Activated T-helper 1 cell treated with anti-CD3 and anti-CD28 coated beads, Interleukin-12 subunit alpha, Interleukin-12 subunit beta, Interleukin-2, Interleukin-4 antibody, amounts not matched to agents 30 ng/mL and 10 ng/mL and 1 ng/mL, durations not matched to agents 14 hours and 24 hours and 36 hours (primary cell): ENCODE data around the gene TYMP. TPM values are rescaled to one million over a fixed set of nuclear protein-coding genes. Genes with fewer than 3 reads are reported as not detected.

Experiments
- DNase-seq: peaks from one replicate; pipeline ENCODE4 v3.0.0; 2021; ENCODE audit warnings: low spot score
- H3K27ac Mint-ChIP-seq: one replicate; pipeline ENCODE4 v1.8.0; 2021; ENCODE audit warnings: mild to moderate bottlenecking, mixed read lengths
- H3K27me3 Mint-ChIP-seq: one replicate; pipeline ENCODE4 v1.8.0; 2022; ENCODE audit warnings: mild to moderate bottlenecking, moderate library complexity, mixed read lengths; ENCODE audit not compliant: insufficient read depth
- H3K36me3 Mint-ChIP-seq: one replicate; pipeline ENCODE4 v1.8.0; 2021; ENCODE audit warnings: low read depth, mixed read lengths
- H3K4me1 Mint-ChIP-seq: one replicate; pipeline ENCODE4 v1.8.0; 2021; ENCODE audit warnings: low read depth, mixed read lengths
- H3K4me3 Mint-ChIP-seq: one replicate; pipeline ENCODE4 v1.8.0; 2021; ENCODE audit warnings: mild to moderate bottlenecking, moderate library complexity, mixed read lengths
- H3K9me3 Mint-ChIP-seq: one replicate; pipeline ENCODE4 v1.8.0; 2021; ENCODE audit warnings: mixed read lengths
- intact Hi-C: fragments of 100-400 bp; cut with micrococcal nuclease; formaldehyde crosslinking; loops from one replicate; pipeline ENCODE4 v1.15.1; 2024
- total RNA-seq: library from RNA; stranded (reverse); gene quantifications from 2 replicates; pipeline ENCODE4 v1.2.3, GENCODE V29; 2022

Gene TYMP
- total RNA-seq, 1 donor from 2014 or later: 57.2 TPM

DNA sequence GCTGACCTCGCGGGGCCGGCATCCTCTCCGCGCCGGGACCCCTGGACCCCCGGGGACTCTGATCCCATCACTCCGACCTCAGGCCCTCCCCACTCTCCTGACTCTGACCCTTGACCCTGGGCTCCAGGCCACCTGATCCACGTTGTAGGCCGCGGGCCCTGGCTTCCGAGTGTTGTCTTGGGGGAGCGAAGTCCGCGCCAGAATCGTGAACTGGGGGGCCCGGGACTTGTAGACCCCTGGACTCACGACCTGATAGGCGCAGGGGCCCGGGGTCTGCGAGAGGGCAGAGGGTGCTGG lies 716 bp upstream of the TYMP start:
- no peaks in the 10 kb centered on the region for H3K27me3 Mint-ChIP-seq
- peaks cover 7% of the 10 kb centered on the region for H3K36me3 Mint-ChIP-seq
- no peaks in the 10 kb centered on the region for H3K9me3 Mint-ChIP-seq
- intact Hi-C loops: loop anchor here (1.0 to 10.0 kb wide), 3 partner anchors 14 to 566 kb away; partner anchors contain the start of genes KLHDC7B and PIM3
- peak overlapping the region; percentile 93 for H3K4me3 Mint-ChIP-seq
- H3K4me1 Mint-ChIP-seq: peaks cover 45% of the 10 kb centered on the region
- DNase-seq: no peak
- H3K27ac Mint-ChIP-seq: peak overlapping the region; percentile 99

GRCh38 chr22:50529416-50529896 lies 356 bp downstream of the TYMP start:
- Mint-ChIP-seq H3K27me3 (no peaks in the 10 kb centered on the region), H3K36me3 (peaks cover 11% of the 10 kb centered on the region), H3K27ac (peak overlapping the region; percentile 34), H3K4me1 (peaks cover 46% of the 10 kb centered on the region), H3K4me3 (peak overlapping the region; percentile 83), H3K9me3 (no peaks in the 10 kb centered on the region)
- no peak for DNase-seq
- intact Hi-C loops: no loop called here

DNA sequence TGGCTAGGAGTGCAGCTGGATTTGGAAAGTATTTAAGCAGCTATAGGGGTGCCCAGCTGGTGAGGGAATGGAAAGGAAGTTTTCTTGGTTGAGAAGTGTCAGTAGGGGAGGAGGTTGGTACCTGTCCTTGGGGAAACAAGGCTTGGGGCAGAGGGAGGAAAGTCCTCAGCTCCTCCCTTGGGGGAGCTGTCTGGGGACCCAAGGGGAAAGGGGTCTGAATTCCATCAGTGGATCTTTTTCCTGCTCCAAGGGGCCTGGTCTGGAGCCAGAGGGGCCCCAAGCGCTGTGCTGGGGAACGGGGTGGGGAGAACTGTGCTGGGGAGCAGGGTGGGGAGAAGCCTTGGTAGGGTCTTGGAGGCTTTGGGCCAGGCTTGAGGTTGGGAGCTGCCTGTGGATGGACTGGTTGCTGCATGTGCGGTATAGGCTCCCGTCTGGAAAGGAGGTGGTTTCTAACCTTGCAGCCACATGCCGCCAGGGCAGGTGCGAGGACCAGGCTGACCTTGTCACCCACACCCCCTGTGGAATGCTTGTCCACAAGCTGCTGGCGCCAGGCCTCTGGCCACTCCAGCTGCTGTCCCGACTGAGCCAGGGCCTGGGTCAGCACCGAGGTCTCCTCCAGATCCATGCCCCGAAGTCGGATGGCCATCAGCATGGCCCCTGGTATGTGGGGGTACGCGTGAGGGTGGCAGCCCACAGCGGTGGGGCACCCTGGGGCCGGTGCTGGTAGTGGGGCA lies 963 bp downstream of the TYMP start:
- Mint-ChIP-seq H3K27me3 (no peaks in the 10 kb centered on the region), H3K4me3 (peak overlapping the region; percentile 83), H3K36me3 (peaks cover 9% of the 10 kb centered on the region), H3K27ac (peak overlapping the region; percentile 86), H3K4me1 (peaks cover 43% of the 10 kb centered on the region), H3K9me3 (no peaks in the 10 kb centered on the region)
- no peak for DNase-seq
- intact Hi-C loops: no loop called here

- intact Hi-C loops: no loop called here
- no peak for DNase-seq
- Mint-ChIP-seq H3K9me3 (no peaks in the 10 kb centered on the region), H3K27ac (peak overlapping the region; percentile 86), H3K36me3 (peaks cover 9% of the 10 kb centered on the region), H3K4me3 (peak overlapping the region; percentile 83), H3K27me3 (no peaks in the 10 kb centered on the region), H3K4me1 (peaks cover 40% of the 10 kb centered on the region)
Measured at GRCh38 chr22:50527921-50528681, 1.7 kb downstream of the TYMP start.

GRCh38 chr22:50526834-50527801 lies 2.7 kb downstream of the TYMP start:
- Mint-ChIP-seq H3K27ac (peak overlapping the region; percentile 86), H3K4me1 (peaks cover 34% of the 10 kb centered on the region), H3K36me3 (peaks cover 9% of the 10 kb centered on the region), H3K27me3 (no peaks in the 10 kb centered on the region), H3K9me3 (no peaks in the 10 kb centered on the region), H3K4me3 (peak overlapping the region; percentile 83)
- no peak for DNase-seq
- intact Hi-C loops: loop anchor here (1.0 kb wide), 1 partner anchor 12 kb away; no protein-coding TSS in a partner anchor

DNA sequence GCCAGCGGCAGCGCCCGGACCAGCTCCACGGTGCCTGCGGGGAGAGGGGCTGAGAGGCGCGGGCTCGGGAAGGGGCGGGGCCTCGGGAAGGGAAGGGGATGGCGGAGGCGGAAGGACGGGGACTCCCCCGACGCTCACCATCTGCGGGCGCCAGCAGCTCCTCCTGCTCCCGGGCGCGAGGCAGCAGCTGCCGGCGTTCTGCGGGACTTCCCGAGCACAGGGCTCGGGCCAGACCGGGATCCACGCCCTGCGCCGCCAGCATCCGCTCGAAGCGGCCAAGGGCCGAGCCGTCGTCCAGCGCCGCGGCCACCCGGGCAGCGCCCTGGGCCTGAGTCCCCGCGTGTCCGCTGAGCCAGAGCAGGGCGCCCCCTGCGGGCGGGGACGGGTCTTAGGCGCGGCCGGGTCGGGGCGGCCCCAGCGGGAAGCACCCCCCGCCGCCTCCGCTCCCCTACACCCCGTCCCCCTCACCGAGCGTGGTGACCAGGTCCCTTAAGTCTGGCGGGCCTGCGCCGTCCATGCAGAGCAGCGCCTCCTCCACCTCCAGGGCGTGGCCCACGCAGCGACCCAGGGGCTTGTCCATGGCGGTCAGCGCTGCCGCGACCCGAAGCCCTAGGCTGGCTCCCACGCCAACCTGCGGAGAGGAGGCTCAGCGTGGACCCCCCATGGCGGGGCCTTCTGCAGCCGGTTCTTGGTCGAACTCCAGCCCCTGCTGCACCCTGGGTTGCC lies 3.5 kb downstream of the TYMP start:
- no peaks in the 10 kb centered on the region for H3K9me3 Mint-ChIP-seq
- intact Hi-C loops: loop anchor here (1.0 kb wide), 1 partner anchor 13 kb away; no protein-coding TSS in a partner anchor
- peak overlapping the region; percentile 83 for H3K4me3 Mint-ChIP-seq
- DNase-seq: peak; percentile 85
- H3K27ac Mint-ChIP-seq: peak overlapping the region; percentile 86
- no peaks in the 10 kb centered on the region for H3K27me3 Mint-ChIP-seq
- H3K4me1 Mint-ChIP-seq: peaks cover 34% of the 10 kb centered on the region
- peaks cover 9% of the 10 kb centered on the region for H3K36me3 Mint-ChIP-seq

DNA sequence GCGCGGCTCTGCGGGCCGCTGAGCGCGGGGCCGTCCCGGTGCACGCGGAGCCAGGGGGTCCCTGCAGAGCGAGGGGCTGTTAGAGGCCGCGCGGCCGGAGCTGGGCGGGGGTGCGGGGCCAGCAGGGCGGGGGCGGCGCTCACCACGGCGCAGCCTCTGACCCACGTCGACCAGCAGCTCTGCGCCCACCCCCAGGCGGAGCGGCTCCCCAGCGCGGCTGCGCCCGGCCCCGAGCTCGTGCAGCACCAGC lies 4.0 kb downstream of the TYMP start:
- peaks cover 34% of the 10 kb centered on the region for H3K4me1 Mint-ChIP-seq
- H3K4me3 Mint-ChIP-seq: peak overlapping the region; percentile 94
- intact Hi-C loops: loop anchor here (1.0 kb wide), 5 partner anchors 14 to 96 kb away; partner anchors contain the start of genes CHKB, NCAPH2 and SBF1
- peaks cover 11% of the 10 kb centered on the region for H3K36me3 Mint-ChIP-seq
- H3K9me3 Mint-ChIP-seq: no peaks in the 10 kb centered on the region
- H3K27me3 Mint-ChIP-seq: no peaks in the 10 kb centered on the region
- DNase-seq: no peak
- H3K27ac Mint-ChIP-seq: peak overlapping the region; percentile 72

GRCh38 chr22:50525104-50525857 lies 4.5 kb downstream of the TYMP start, which contains the start of gene SCO2:
Gene SCO2, minus strand, starts transcription at chr22:50525598. Its CDS starts 1,187 bp downstream, at chr22:50524411.
- Mint-ChIP-seq H3K27ac (peak within 1 kb of the TSS; percentile 88), H3K9me3 (no peaks in the 10 kb centered on the region), H3K36me3 (peaks cover 11% of the 10 kb centered on the region), H3K27me3 (no peaks in the 10 kb centered on the region), H3K4me1 (peaks cover 34% of the 10 kb centered on the region), H3K4me3 (peak within 1 kb of the TSS; percentile 94)
- peak; percentile 97 for DNase-seq
- intact Hi-C loops: loop anchor here (1.0 kb wide), 4 partner anchors 17 to 96 kb away; partner anchors contain the start of genes CHKB, NCAPH2 and SBF1

DNA sequence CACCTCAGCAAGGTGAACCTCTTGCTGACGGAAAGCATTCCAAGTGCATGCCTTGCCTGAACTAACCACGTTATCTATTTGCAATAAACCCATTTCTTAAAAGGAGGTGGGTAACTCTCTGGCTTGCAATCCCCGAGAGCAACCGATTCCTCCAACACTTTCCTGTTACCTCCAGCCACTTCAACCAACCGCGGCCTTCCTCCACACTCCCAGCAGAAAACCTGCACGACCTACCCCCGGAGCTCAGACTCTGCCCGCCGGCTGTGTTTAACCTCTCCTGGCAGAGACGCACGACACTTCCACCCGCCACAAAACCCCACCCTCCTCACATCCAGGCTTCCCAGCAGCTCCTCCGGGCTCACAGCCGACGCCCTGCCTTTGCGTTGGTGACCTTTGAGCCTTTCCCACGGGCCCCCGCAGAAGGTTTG lies 5.1 kb downstream of the TYMP start:
- Mint-ChIP-seq H3K36me3 (peaks cover 11% of the 10 kb centered on the region), H3K4me3 (peak overlapping the region; percentile 94), H3K4me1 (peaks cover 34% of the 10 kb centered on the region), H3K9me3 (no peaks in the 10 kb centered on the region), H3K27ac (peak overlapping the region; percentile 88), H3K27me3 (no peaks in the 10 kb centered on the region)
- intact Hi-C loops: loop anchor here (1.0 kb wide), 4 partner anchors 16 to 97 kb away; partner anchors contain the start of genes CHKB, NCAPH2 and SBF1
- no peak for DNase-seq

DNA sequence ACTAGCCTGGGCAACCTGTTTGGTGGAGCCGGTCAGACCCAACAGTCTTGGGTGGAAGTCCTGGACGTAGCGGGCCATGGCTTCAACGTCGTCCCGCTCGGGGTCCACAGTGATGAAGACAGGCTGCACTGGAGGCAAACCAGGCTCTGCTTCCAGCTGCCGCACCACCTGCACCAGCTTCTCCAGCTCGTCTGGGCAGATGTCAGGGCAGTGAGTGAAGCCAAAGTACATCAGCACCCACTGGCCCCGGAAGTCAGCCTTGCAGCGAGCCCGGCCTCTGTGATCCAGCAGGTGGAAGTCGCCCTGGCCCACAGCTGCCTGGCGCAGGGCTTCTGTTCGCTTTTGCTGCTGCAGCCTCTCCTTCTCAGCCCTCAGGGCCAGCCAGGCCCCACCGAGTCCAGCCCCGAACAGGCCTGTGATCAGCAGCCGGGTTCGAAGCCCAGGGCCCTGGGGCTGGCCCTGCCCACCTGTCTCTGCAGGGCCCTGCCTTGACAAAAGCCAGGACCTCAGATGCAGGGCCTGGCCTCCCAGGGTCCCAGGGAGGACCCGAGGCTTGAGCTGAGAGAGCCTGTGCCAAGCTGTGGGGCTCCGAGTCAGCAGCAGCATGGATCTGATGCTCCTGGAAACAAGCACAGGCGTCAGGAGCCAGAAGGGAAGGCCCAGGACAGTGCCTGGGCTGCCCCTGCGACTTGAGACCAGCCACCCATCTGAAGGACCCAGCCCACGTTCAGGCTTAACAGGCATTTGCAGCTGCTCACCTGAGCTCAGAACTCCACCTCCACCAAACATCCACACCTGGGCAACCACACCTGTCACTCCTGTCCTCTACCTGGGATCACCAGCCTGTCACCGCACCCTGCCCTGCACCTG lies 5.8 kb downstream of the TYMP start:
- Mint-ChIP-seq H3K4me1 (peaks cover 34% of the 10 kb centered on the region), H3K27ac (peak overlapping the region; percentile 88), H3K9me3 (no peaks in the 10 kb centered on the region), H3K36me3 (peaks cover 15% of the 10 kb centered on the region), H3K27me3 (no peaks in the 10 kb centered on the region), H3K4me3 (peak overlapping the region; percentile 94)
- intact Hi-C loops: no loop called here
- DNase-seq: no peak

DNA sequence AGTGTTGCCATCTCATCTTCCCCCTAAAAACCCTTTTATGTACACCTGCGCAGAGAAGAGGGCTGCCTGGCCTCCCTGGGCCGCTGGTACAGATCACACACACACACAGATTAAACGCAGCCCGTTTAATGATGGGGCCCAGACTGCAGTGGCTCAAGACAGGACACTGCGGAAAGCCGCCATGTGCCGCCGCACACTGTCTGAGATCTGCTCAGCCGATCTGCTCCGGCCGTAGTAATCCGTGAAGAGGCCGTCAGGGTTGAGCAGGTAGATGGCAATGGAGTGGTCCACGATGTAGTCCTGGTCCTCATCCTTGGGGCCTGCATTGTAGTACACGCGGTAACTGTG lies 6.4 kb downstream of the TYMP start:
- peaks cover 29% of the 10 kb centered on the region for H3K4me1 Mint-ChIP-seq
- no peak for DNase-seq
- peak overlapping the region; percentile 45 for H3K4me3 Mint-ChIP-seq
- no peak overlapping the region for H3K27ac Mint-ChIP-seq
- no peaks in the 10 kb centered on the region for H3K9me3 Mint-ChIP-seq
- intact Hi-C loops: no loop called here
- no peaks in the 10 kb centered on the region for H3K27me3 Mint-ChIP-seq
- H3K36me3 Mint-ChIP-seq: peaks cover 15% of the 10 kb centered on the region
